Measurements from ENCODE around the gene FLNA. TPM values are rescaled to one million over a fixed set of nuclear protein-coding genes. Genes with fewer than 3 reads are reported as not detected.

The FLNA gene
- total and polyA plus RNA-seq, 9 of the 15 experiments (the other 6 are each of a cell fraction or from before 2014, with no cell fraction given) = 6.2 to 735 (median 135) TPM

DNA sequence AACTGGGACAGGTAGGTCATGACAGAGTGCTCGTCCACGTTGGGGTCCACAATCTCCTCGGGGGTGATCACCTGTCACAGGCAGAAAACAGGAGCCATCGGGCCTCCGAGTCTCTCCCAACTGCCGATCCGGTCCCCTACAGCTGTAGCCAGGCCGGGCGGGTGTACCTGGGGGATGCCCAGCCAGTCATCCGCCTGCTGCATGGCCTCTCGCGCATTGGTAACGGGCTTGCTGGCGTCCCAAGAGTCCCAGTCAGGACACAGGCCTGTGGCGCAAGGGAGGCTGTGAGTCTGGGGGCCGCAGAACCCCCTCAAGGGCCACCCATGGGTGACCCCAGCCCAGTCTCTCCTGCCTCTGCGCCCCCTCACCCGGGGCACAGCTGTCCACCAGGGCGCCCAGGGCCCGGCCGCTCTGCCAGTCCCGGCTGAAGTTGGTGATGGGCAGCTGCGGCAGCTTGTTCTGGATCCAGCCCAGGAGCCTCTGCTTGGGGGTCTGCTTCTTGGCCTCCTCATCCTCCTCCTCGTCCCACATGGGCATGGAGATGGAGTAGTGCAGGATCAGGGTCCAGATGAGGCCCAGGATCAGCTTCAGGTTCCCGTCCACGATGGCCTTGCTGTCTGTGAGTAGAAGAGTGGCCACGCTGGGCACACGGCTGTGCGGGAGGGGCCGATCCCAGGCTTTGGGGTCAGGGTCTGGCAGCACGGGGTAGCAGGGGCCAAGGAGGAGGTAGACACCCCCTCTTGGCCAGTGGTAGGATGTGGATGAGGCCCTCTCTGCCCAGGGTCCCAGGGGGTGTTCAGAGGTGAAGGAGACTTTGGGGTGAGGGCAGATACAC lies 6.7 kb downstream of the FLNA start:
- peak overlapping the region; percentile 99 for H3K27ac ChIP-seq (ENCODE audit: extremely low read depth, low read depth, low read length)
- H3K4me2 ChIP-seq (ENCODE audit: insufficient read depth, low read length) = peak overlapping the region; percentile 96
- no peak for FAIRE-seq
- H3K27me3 ChIP-seq (ENCODE audit: control insufficient read depth in 2 of 2, insufficient read depth in 2 of 2, low read length in 2 of 2) = no peaks in the 10 kb centered on the region
- WGBS (ENCODE audit: insufficient coverage, low coverage, missing lambda C conversion rate) = 100% methylated on average over 11 of the region's 31 CpGs
- no peak overlapping the region; the same call in 1 of the 2 replicates for H3K4me3 ChIP-seq
- H3K36me3 ChIP-seq (ENCODE audit: control insufficient read depth, insufficient read depth, low read length) = peaks cover 58% of the 10 kb centered on the region; the same call in 2 of the 3 replicates
- peak overlapping the region; percentile 91 to 94 for H3K9ac ChIP-seq (ENCODE audit: insufficient read depth in 1 of 2, low read depth in 2 of 2, low read length in 2 of 2)
- no peak for ATAC-seq
- ChIA-PET POLR2A (interaction anchor here (0.6 to 0.9 kb wide), 4 partner anchors 10 to 590 kb away, joined by 3 to 4 read pairs (median 3); partner anchors contain the start of gene FAM3A), CTCF (ENCODE audit: low intra/inter-chr PET ratio) (no interaction called here)
- no peak for DNase-seq (ENCODE audit: extremely low read depth in 1 of 4, low spot score in 3 of 4)
- peaks cover 61% of the 10 kb centered on the region for H3K79me2 ChIP-seq (ENCODE audit: control insufficient read depth, insufficient read depth, low read length)
- peaks cover 10 to 68% of the 10 kb centered on the region in 2 experiments for H3K4me1 ChIP-seq (replicated peaks in 1 of 2; ENCODE audit: control insufficient read depth in 2 of 2, insufficient read depth in 2 of 2, low read length in 2 of 2)
- H4K20me1 ChIP-seq (replicated peaks; ENCODE audit: control insufficient read depth, insufficient read depth, low read length) = no peaks in the 10 kb centered on the region; the same call in 1 of the 2 replicates
- H3K9me3 ChIP-seq (replicated peaks; ENCODE audit: control insufficient read depth, insufficient read depth, low read depth, low read length) = no peaks in the 10 kb centered on the region
- BruUV-seq (replicated peaks) = no TSS peak
- TF ChIP-seq, protein P1, sequence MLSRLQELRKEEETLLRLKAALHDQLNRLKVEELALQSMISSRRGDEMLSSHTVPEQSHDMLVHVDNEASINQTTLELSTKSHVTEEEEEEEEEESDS (CRISPR knock-in tag; IDR thresholded peaks at IDR 0.05) = no peak
- TF ChIP-seq RBFOX2 (IDR thresholded peaks at IDR 0.05; ENCODE audit: low read depth, low read length) = peak; percentile 57
- TF ChIP-seq, protein P2, sequence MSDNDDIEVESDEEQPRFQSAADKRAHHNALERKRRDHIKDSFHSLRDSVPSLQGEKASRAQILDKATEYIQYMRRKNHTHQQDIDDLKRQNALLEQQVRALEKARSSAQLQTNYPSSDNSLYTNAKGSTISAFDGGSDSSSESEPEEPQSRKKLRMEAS (CRISPR knock-in tag; IDR thresholded peaks at IDR 0.05) = no peak
- peak; percentile 50; the same call in 1 of the 2 replicates for TF ChIP-seq POLR2G (IDR thresholded peaks at IDR 0.05; ENCODE audit: low read depth, low read length)
- no peak for TF ChIP-seq ZNF184 (CRISPR knock-in tag; IDR thresholded peaks at IDR 0.05)
- TF ChIP-seq HIVEP1 (CRISPR knock-in tag; IDR thresholded peaks at IDR 0.05) = no peak
- in situ Hi-C loops (cut with MboI) (no loop called here), intact Hi-C loops (cut with micrococcal nuclease) (no loop called here)
- H2AFZ ChIP-seq (ENCODE audit: low read depth, low read length) = no peak overlapping the region
- no peaks in the 10 kb centered on the region for H3K9me1 ChIP-seq (ENCODE audit: control insufficient read depth, insufficient read depth, low read length)
